ENCODE measurements around the gene OR7C2.

The OR7C2 gene

DNA sequence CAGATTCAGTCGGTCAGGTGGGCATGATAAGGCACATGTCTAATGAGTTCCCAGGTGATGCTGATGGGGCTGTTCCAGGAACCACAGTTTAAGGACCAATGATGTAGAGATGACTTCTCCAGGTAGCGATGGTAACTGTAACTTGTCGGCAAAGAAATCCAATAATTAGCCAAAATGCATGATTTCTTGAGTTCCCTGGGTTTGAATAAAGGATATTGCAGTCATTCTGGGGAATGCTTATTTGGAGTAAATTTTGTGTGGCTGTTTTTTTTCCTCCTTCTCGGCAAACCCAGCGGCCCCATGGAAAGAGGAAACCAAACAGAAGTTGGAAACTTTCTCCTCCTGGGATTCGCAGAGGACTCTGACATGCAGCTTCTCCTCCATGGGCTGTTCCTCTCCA is at the start of gene OR7C2:
OR7C2 (plus strand) TSS at position 301 of the 400 bp plus-strand sequence; CDS start at position 301, 0 bp downstream.
- H3K4me3 ChIP-seq (ENCODE audit: low read depth, low read length), result no peak within 1 kb of the TSS
- TF ChIP-seq, protein P1, sequence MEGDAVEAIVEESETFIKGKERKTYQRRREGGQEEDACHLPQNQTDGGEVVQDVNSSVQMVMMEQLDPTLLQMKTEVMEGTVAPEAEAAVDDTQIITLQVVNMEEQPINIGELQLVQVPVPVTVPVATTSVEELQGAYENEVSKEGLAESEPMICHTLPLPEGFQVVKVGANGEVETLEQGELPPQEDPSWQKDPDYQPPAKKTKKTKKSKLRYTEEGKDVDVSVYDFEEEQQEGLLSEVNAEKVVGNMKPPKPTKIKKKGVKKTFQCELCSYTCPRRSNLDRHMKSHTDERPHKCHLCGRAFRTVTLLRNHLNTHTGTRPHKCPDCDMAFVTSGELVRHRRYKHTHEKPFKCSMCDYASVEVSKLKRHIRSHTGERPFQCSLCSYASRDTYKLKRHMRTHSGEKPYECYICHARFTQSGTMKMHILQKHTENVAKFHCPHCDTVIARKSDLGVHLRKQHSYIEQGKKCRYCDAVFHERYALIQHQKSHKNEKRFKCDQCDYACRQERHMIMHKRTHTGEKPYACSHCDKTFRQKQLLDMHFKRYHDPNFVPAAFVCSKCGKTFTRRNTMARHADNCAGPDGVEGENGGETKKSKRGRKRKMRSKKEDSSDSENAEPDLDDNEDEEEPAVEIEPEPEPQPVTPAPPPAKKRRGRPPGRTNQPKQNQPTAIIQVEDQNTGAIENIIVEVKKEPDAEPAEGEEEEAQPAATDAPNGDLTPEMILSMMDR (IDR thresholded peaks at IDR 0.05; ENCODE audit: low read depth, low read length, missing control alignments), result no peak
- in situ Hi-C loops (cut with HindIII; ENCODE audit: low sequenced_read_pairs), result no loop called here
- DNase-seq (ENCODE audit: low read depth), result no peak

DNA sequence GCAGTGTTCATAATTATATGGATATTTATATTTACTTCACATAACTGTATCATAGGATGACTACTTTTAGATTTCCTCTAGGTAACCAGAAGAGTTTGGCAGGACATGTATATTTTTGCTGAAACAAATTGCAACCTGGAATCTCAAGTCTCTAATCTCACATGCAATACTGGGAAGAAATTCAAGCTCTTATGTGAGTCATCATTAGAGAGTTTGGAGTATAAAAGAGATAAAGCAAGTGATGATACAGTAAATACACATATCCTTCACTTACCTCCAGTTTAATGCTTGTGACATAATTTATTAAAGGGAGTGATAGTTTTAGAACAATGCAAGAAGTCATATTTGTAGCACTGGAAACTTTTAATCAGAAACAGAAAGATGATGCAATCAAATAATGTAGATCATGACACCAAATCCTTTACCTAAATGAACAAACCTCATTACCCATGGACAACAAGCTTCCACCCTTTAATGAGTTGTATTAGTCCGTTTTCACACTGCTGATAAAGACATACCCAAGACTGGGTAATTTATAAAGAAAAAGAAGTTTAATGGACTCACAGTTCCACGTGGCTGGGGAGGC is 39.5 kb upstream of the OR7C2 start:
- DNase-seq (ENCODE audit: low read depth), result no peak
- in situ Hi-C loops (cut with HindIII; ENCODE audit: low sequenced_read_pairs), result loop anchor here (5.0 kb wide), 1 partner anchor 56 kb away; no protein-coding TSS in a partner anchor
- no peak overlapping the region for H3K4me3 ChIP-seq (ENCODE audit: low read depth, low read length)
- TF ChIP-seq, protein P1 (IDR thresholded peaks at IDR 0.05; ENCODE audit: low read depth, low read length, missing control alignments), result no peak

DNA sequence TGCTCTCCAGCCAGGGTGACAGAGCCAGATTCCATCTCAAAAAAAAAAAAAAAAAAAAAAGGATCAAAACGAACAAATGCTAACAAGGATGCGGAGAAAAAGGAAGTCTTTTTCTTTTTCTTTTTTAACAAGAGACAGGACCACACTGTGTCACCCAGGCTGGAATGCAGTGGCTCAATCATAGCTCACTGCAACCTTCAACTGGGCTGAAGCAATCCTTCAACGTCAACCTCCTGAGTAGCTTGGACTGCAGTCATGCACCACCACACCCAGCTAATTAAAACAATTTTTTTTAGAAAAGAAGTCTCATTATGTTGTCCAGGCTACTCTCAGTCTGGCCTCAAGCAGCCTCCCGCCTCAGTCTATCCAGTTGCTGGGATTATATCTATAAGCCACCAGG is 34.6 kb upstream of the OR7C2 start:
- no peak for DNase-seq (ENCODE audit: low read depth)
- no peak overlapping the region for H3K4me3 ChIP-seq (ENCODE audit: low read depth, low read length)
- in situ Hi-C loops (cut with HindIII; ENCODE audit: low sequenced_read_pairs), result no loop called here
- TF ChIP-seq, protein P1 (IDR thresholded peaks at IDR 0.05; ENCODE audit: low read depth, low read length, missing control alignments), result no peak

DNA sequence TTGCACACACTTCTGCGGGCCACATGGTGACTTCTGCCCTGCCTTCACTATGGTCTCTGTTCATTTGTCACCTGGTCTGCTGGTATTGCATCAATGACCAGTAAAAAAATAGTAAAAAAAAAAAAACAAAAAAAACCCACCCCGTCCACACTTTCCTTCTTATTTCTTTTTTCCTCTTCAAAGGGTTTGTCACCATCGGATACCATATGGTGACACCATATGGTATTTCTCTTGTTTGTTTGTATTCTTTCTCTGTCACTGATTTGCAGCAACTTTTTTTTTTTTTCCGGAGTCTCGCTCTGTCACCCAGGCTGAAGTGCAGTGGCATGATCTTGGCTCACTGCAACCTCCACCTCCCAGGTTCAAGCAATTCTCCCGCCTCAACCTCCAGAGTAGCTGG is 26.2 kb upstream of the OR7C2 start:
- TF ChIP-seq, protein P1 (IDR thresholded peaks at IDR 0.05; ENCODE audit: low read depth, low read length, missing control alignments), result no peak
- no peak overlapping the region for H3K4me3 ChIP-seq (ENCODE audit: low read depth, low read length)
- no peak for DNase-seq (ENCODE audit: low read depth)
- in situ Hi-C loops (cut with HindIII; ENCODE audit: low sequenced_read_pairs), result no loop called here

DNA sequence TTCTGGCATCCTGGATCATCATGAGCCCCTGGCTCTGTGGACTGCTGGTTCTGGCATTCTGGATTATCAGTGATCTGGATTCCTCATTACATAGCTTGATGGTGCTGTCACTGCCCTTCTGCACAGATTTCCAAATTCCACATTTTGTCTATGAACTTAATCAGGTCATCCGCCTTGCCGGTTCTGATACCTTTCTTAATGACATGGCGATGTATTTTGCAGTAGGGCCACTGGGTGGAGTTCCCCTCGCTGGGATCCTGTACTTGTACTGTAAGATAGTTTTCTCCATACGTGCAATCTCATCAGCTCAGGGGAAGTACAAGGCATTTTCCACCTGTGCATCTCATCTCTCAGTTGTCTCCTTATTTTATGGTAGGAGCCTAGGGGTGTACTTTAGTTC is 24.4 kb upstream of the OR7C2 start:
- H3K4me3 ChIP-seq (ENCODE audit: low read depth, low read length), result no peak overlapping the region
- no peak for DNase-seq (ENCODE audit: low read depth)
- in situ Hi-C loops (cut with HindIII; ENCODE audit: low sequenced_read_pairs), result no loop called here
- TF ChIP-seq, protein P1 (IDR thresholded peaks at IDR 0.05; ENCODE audit: low read depth, low read length, missing control alignments), result no peak

DNA sequence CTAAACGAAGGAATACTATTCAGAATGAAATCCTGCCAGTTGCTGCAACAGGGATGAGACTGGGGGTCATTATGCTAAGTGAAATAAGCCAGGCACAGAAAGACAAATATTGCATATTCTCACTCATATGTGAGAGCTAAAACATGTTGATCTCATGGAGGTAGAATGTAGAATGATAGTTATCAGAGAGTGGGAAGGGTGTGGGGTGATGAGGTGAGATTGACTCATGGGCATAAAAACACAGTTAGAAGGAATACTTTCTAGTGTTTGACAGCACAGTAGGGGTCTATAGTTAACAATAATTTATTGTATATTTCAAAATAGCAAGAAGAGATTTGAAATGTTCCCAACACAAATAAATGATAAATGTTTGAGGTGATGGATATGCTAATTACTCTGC is 7.8 kb upstream of the OR7C2 start:
- TF ChIP-seq, protein P1 (IDR thresholded peaks at IDR 0.05; ENCODE audit: low read depth, low read length, missing control alignments), result no peak
- no peak overlapping the region for H3K4me3 ChIP-seq (ENCODE audit: low read depth, low read length)
- DNase-seq (ENCODE audit: low read depth), result no peak
- in situ Hi-C loops (cut with HindIII; ENCODE audit: low sequenced_read_pairs), result no loop called here

Data from astrocyte of the cerebellum (primary cell).